NCI-H526 (cell line): ENCODE data around the gene AP3M1.
"Not testable (repeated sequence)": the region's sequence is repeated elsewhere in the genome, so short reads cannot be mapped to it uniquely, and the experiment has no call there.

Experiments used
- DNase-seq, 2 experiments: peaks; one replicate each; lab custom pipeline; 2025; lab: John Stamatoyannopoulos, UW

The AP3M1 gene

GRCh38 chr10:74163319-74164068 lies 12.9 kb upstream of the AP3M1 start:
- no peak for DNase-seq

GRCh38 chr10:74160013-74160412 lies 9.4 kb upstream of the AP3M1 start:
- no peak for DNase-seq

GRCh38 chr10:74156919-74157289 lies 6.3 kb upstream of the AP3M1 start:
- DNase-seq: no peak

- DNase-seq: no peak
Measured at GRCh38 chr10:74153676-74154075, 3.0 kb upstream of the AP3M1 start.

- no peak for DNase-seq
Measured at GRCh38 chr10:74153123-74153522, 2.5 kb upstream of the AP3M1 start.

GRCh38 chr10:74151879-74152722 lies 1.5 kb upstream of the AP3M1 start:
- DNase-seq: no peak

- peak; percentile 90 to 97 for DNase-seq
Measured at GRCh38 chr10:74150990-74151878, 606 bp upstream of the AP3M1 start, which contains the start of gene ADK. ADK (plus strand) TSS chr10:74151221; CDS start chr10:74151279, 58 bp downstream.

GRCh38 chr10:74146980-74147379 lies 3.6 kb downstream of the AP3M1 start:
- not testable (repeated sequence) for DNase-seq

- DNase-seq: no peak
Measured at GRCh38 chr10:74145133-74145532, 5.5 kb downstream of the AP3M1 start.

GRCh38 chr10:74140553-74140952 lies 10.1 kb downstream of the AP3M1 start:
- no peak for DNase-seq

GRCh38 chr10:74139981-74140380 lies 10.6 kb downstream of the AP3M1 start:
- no peak for DNase-seq

- not testable (repeated sequence) for DNase-seq
Measured at GRCh38 chr10:74138596-74138995, 12.0 kb downstream of the AP3M1 start.

GRCh38 chr10:74137992-74138391 lies 12.6 kb downstream of the AP3M1 start:
- DNase-seq: no peak

GRCh38 chr10:74135452-74135851 lies 15.2 kb downstream of the AP3M1 start:
- DNase-seq: no peak

GRCh38 chr10:74133923-74134820 lies 16.5 kb downstream of the AP3M1 start:
- no peak for DNase-seq

GRCh38 chr10:74123081-74123480 lies 27.5 kb downstream of the AP3M1 start:
- DNase-seq: no peak

GRCh38 chr10:74122060-74122459 lies 28.6 kb downstream of the AP3M1 start:
- DNase-seq: no peak

- no peak for DNase-seq
Measured at GRCh38 chr10:74121368-74121767, 29.3 kb downstream of the AP3M1 start.

GRCh38 chr10:74120911-74121310 lies 29.7 kb downstream of the AP3M1 start:
- no peak for DNase-seq

GRCh38 chr10:74118804-74119203 lies 31.8 kb downstream of the AP3M1 start:
- DNase-seq: no peak

GRCh38 chr10:74117738-74118137 lies 32.9 kb downstream of the AP3M1 start:
- no peak for DNase-seq
